IMR-90 (cell line): ENCODE measurements around the gene CYB5D1. TPM values are rescaled to one million over a fixed set of nuclear protein-coding genes. Genes with fewer than 3 reads are reported as not detected.

Experiments used
- ATAC-seq: fragments of 200-7000 bp; cut with Tn5 transposase; 2 replicates; pipeline ENCODE4 v1.9.1; 2020; ENCODE audit warnings: low read depth, mild to moderate bottlenecking, moderate library complexity
- BruUV-seq: library from RNA; stranded (reverse); fragments of 400-500 nt; replicated peaks from 2 replicates; lab custom pipeline; 2021; lab: Mats Ljungman, UMichigan
- CTCF ChIA-PET: fragments of 300-600 bp; formaldehyde crosslinking; extraction: SDS; loops from one replicate; lab custom pipeline; 2021; ENCODE audit warnings: antibody characterized with exemption; lab: Yijun Ruan, JAX
- POLR2A ChIA-PET: fragments of 300-600 bp; sonication (Branson Sonifier 250); formaldehyde crosslinking; loops from one replicate; lab custom pipeline; 2022; ENCODE audit warnings: antibody characterized with exemption; ENCODE audit not compliant: unreplicated experiment; lab: Charles Lee
- DNase-seq: peaks from one replicate; pipeline ENCODE4 v3.0.0; 2013
- H2AFZ ChIP-seq: replicated peaks from 2 replicates; pipeline ENCODE3; 2013; ENCODE audit warnings: low read length, mild to moderate bottlenecking; ENCODE audit not compliant: poor library complexity
- H2AK5ac ChIP-seq: 2 replicates; pipeline ENCODE4 v1.6.1; 2013; ENCODE audit warnings: low read depth, low read length, inconsistent platforms
- H2AK9ac ChIP-seq: replicated peaks from 2 replicates; pipeline ENCODE3; 2013; ENCODE audit warnings: mild to moderate bottlenecking, low read depth, low read length, moderate library complexity; ENCODE audit not compliant: poor library complexity
- H2BK120ac ChIP-seq: 2 replicates; pipeline ENCODE4 v1.6.1; 2013; ENCODE audit warnings: low read depth, low read length, inconsistent platforms
- H2BK15ac ChIP-seq: 3 replicates; pipeline ENCODE4 v1.6.1; 2013; ENCODE audit warnings: low read depth, low read length, inconsistent platforms
- H2BK20ac ChIP-seq: 2 replicates; pipeline ENCODE4 v1.6.1; 2013; ENCODE audit warnings: low read depth, mild to moderate bottlenecking, inconsistent platforms, low read length, moderate library complexity
- H2BK5ac ChIP-seq: 2 replicates; pipeline ENCODE4 v1.6.1; 2013; ENCODE audit warnings: mild to moderate bottlenecking, low read depth, low read length, inconsistent platforms; ENCODE audit not compliant: poor library complexity, severe bottlenecking
- H3K14ac ChIP-seq: replicated peaks from 2 replicates; pipeline ENCODE4 v1.6.1; 2013; ENCODE audit warnings: low read depth, low read length, inconsistent platforms
- H3K18ac ChIP-seq: 2 replicates; pipeline ENCODE4 v1.6.1; 2013; ENCODE audit warnings: low read depth, low read length, control low read depth
- H3K23ac ChIP-seq: 2 replicates; pipeline ENCODE4 v1.6.1; 2013; ENCODE audit warnings: low read depth, low read length, inconsistent platforms
- H3K27ac ChIP-seq: 2 replicates; pipeline ENCODE4 v1.5.1; 2013; ENCODE audit warnings: mild to moderate bottlenecking, control low read depth, low read length; ENCODE audit not compliant: insufficient read depth
- H3K27me3 ChIP-seq: 2 replicates; pipeline ENCODE4 v1.6.1; 2013; ENCODE audit warnings: low read length; ENCODE audit not compliant: control insufficient read depth, insufficient read depth
- H3K36me3 ChIP-seq: 2 replicates; pipeline ENCODE4 v1.6.1; 2013; ENCODE audit warnings: low read length, mixed read lengths; ENCODE audit not compliant: control insufficient read depth, insufficient read depth
- H3K4ac ChIP-seq: 2 replicates; pipeline ENCODE4 v1.6.1; 2013; ENCODE audit warnings: low read depth, low read length, inconsistent platforms
- H3K4me1 ChIP-seq: 2 replicates; pipeline ENCODE4 v1.6.1; 2013; ENCODE audit warnings: low read length, mixed read lengths; ENCODE audit not compliant: control insufficient read depth, insufficient read depth
- H3K4me2 ChIP-seq: 2 replicates; pipeline ENCODE4 v1.6.1; 2013; ENCODE audit warnings: low read depth, mild to moderate bottlenecking, control low read depth, low read length, moderate library complexity
- H3K4me3 ChIP-seq: 2 replicates; pipeline ENCODE4 v1.5.1; 2013; ENCODE audit warnings: low read depth, mild to moderate bottlenecking, control low read depth, low read length, moderate library complexity; ENCODE audit not compliant: insufficient read depth
- H3K56ac ChIP-seq: 2 replicates; pipeline ENCODE4 v1.6.1; 2013; ENCODE audit warnings: low read length, inconsistent platforms; ENCODE audit not compliant: insufficient read depth; ENCODE audit errors: extremely low read depth
- H3K79me1 ChIP-seq, 2 experiments: 2 replicates each; pipeline ENCODE4 v1.6.1; 2013; ENCODE audit warnings: low read length in 2 of 2, inconsistent platforms in 1 of 2, low read depth in 1 of 2
- H3K9ac ChIP-seq: 2 replicates; pipeline ENCODE4 v1.6.1; 2013; ENCODE audit warnings: low read depth, low read length, control low read depth
- H3K9me1 ChIP-seq: 2 replicates; pipeline ENCODE4 v1.6.1; 2013; ENCODE audit warnings: low read length, inconsistent platforms; ENCODE audit not compliant: insufficient read depth
- H3K9me3 ChIP-seq: 2 replicates; pipeline ENCODE4 v1.6.1; 2013; ENCODE audit warnings: low read length; ENCODE audit not compliant: control insufficient read depth, insufficient read depth
- H4K20me1 ChIP-seq: 2 replicates; pipeline ENCODE4 v1.6.1; 2013; ENCODE audit warnings: low read length, inconsistent platforms; ENCODE audit not compliant: insufficient read depth
- H4K5ac ChIP-seq: 2 replicates; pipeline ENCODE4 v1.6.1; 2013; ENCODE audit warnings: mild to moderate bottlenecking, low read depth, low read length, control low read depth
- H4K8ac ChIP-seq, 2 experiments: 2 replicates each; pipeline ENCODE4 v1.6.1; 2013; ENCODE audit warnings: low read depth in 2 of 2, low read length in 2 of 2, control low read depth in 1 of 2, inconsistent platforms in 1 of 2
- H4K91ac ChIP-seq: 2 replicates; pipeline ENCODE4 v1.6.1; 2013; ENCODE audit warnings: low read depth, low read length, inconsistent platforms; ENCODE audit not compliant: insufficient read depth
- BHLHE40 ChIP-seq: fragments of 150-350 bp; IDR thresholded peaks from 2 replicates; pipeline ENCODE4 v1.6.1; 2016; ENCODE audit warnings: mild to moderate bottlenecking, low read depth, low read length
- CHD1 ChIP-seq: IDR thresholded peaks from 2 replicates; pipeline ENCODE4 v1.6.1; 2012; ENCODE audit warnings: low read depth, low read length, improper control_type of control experiment
- CTCF ChIP-seq: conservative IDR thresholded peaks from 2 replicates; pipeline ENCODE4 v1.5.1; 2012; ENCODE audit warnings: mild to moderate bottlenecking, low read depth, low read length, improper control_type of control experiment
- FOS ChIP-seq: fragments of 150-350 bp; IDR thresholded peaks from 2 replicates; pipeline ENCODE4 v1.6.1; 2016; ENCODE audit warnings: low read depth, low read length
- MAFK ChIP-seq: IDR thresholded peaks from 2 replicates; pipeline ENCODE4 v1.6.1; 2012; ENCODE audit warnings: low read depth, low read length, improper control_type of control experiment
- MAZ ChIP-seq: IDR thresholded peaks from 2 replicates; pipeline ENCODE4 v1.6.1; 2012; ENCODE audit warnings: low read depth, mild to moderate bottlenecking, low read length, improper control_type of control experiment, moderate library complexity, borderline replicate concordance
- MXI1 ChIP-seq: IDR thresholded peaks from 2 replicates; pipeline ENCODE4 v1.6.1; 2012; ENCODE audit warnings: low read depth, mild to moderate bottlenecking, low read length, moderate library complexity, borderline replicate concordance
- NFE2L2 ChIP-seq: fragments of 150-350 bp; IDR thresholded peaks from 2 replicates; pipeline ENCODE4 v1.6.1; 2016; ENCODE audit warnings: low read depth, mild to moderate bottlenecking, low read length
- POLR2A ChIP-seq: IDR thresholded peaks from 2 replicates; pipeline ENCODE4 v1.6.1; 2012; ENCODE audit warnings: mild to moderate bottlenecking, low read depth, low read length
- RAD21 ChIP-seq: IDR thresholded peaks from 2 replicates; pipeline ENCODE4 v1.6.1; 2012; ENCODE audit warnings: low read length, improper control_type of control experiment
- RCOR1 ChIP-seq: IDR thresholded peaks from 2 replicates; pipeline ENCODE4 v1.6.1; 2012; ENCODE audit warnings: mild to moderate bottlenecking, low read length, improper control_type of control experiment; ENCODE audit not compliant: insufficient replicate concordance
- RFX5 ChIP-seq: IDR thresholded peaks from 2 replicates; pipeline ENCODE4 v1.8.0; 2012; ENCODE audit warnings: low read depth, mild to moderate bottlenecking, low read length, moderate library complexity
- SMC3 ChIP-seq: fragments of 150-350 bp; IDR thresholded peaks from 2 replicates; pipeline ENCODE4 v1.6.1; 2016; ENCODE audit warnings: low read depth, mild to moderate bottlenecking, antibody characterized with exemption, low read length, moderate library complexity
- WGBS, 2 experiments: methylation state at CpG; one replicate each; pipeline versions ENCODE4 v1.1.5 to v1.1.7; 2013; ENCODE audit warnings: missing lambda C conversion rate in 2 of 2; ENCODE audit not compliant: insufficient read length in 1 of 2; ENCODE audit errors: extremely low coverage in 2 of 2; 5-methylcytosine and 5-hydroxymethylcytosine counted together
- dilution Hi-C: fragments of 300-500 bp; cut with HindIII; formaldehyde crosslinking; loops from one replicate; pipeline ENCODE4 v1.14.3; 2018; ENCODE audit warnings: low sequenced_read_pairs; ENCODE audit not compliant: unreplicated experiment
- in situ Hi-C: fragments of 300-500 bp; cut with MboI; formaldehyde crosslinking; loops from 3 replicates; pipeline ENCODE4 v1.14.3; 2019; ENCODE audit warnings: low sequenced_read_pairs, inconsistent platforms, mixed read lengths
- intact Hi-C: fragments of 100-400 bp; cut with micrococcal nuclease; formaldehyde crosslinking; loops from 2 replicates; pipeline ENCODE4 v1.10.0; 2022
- polyA plus RNA-seq, 3 experiments: library from polyadenylated mRNA; depleted of rRNA; stranded (reverse); fragments of >200 nt; gene quantifications; 2 replicates each; pipeline ENCODE4 v1.2.3, GENCODE V29; 2012; ENCODE audit warnings: low replicate concordance in 1 of 3
- total RNA-seq: library from RNA; depleted of rRNA; stranded (reverse); fragments of >200 nt; gene quantifications from 2 replicates; pipeline ENCODE4 v1.2.3, GENCODE V29; 2012
- TF ChIP-seq, protein P1 (sequence below): fragments of 150-350 bp; IDR thresholded peaks from 2 replicates; pipeline ENCODE4 v1.6.1; 2016; ENCODE audit warnings: low read depth, mild to moderate bottlenecking, low read length, moderate library complexity, borderline replicate concordance
- TF ChIP-seq, protein P2 (sequence below): fragments of 150-350 bp; IDR thresholded peaks from 2 replicates; pipeline ENCODE4 v1.6.1; 2017; ENCODE audit warnings: mild to moderate bottlenecking, antibody characterized with exemption, low read length, low read depth

Gene CYB5D1
- total and polyA plus RNA-seq, 2 of the 4 experiments (the other 2 are of a cell fraction): 8.8 to 10.8 TPM

DNA sequence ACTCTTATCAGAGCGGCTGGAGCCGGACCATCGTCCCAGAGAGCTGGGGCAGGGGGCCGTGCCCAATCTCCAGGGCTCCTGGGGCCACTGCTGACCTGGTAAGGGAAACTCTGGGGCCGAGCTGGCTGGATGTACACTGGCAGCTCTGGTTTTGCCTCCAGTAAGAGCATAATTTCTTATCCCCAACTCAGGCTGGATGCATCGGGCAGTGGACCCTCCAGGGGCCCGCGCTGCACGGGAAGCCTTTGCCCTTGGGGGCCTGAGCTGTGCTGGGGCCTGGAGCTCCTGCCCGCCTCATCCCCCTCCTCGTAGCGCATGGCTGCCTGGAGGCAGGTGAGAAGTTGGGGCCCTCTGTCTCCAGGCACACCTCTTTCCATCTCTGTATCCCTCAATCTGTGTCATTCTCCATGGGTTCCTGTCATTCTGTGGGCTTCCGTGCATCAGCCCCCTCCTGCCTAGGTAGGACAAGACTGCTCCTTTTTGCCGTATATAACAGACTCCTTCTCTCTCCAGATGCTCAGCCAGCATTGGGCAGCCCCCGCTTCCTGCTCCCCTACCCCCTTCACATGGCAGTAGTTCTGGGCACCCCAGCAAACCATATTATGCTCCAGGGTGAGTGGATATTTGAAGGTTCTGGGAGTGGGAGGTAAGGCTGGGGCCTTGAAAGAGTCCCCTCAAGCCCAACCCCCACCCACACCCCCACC lies 12.3 kb upstream of the CYB5D1 start:
- H4K20me1 ChIP-seq: peaks cover 61% of the 10 kb centered on the region
- no peak overlapping the region; the same call in 1 of the 2 replicates for H3K27ac ChIP-seq
- in situ Hi-C loops (no loop called here), intact Hi-C loops (loop anchor here (2.0 kb wide), 1 partner anchor 99 kb away; no protein-coding TSS in a partner anchor), dilution Hi-C loops (no loop called here)
- H3K9me1 ChIP-seq: no peaks in the 10 kb centered on the region; the same call in 1 of the 2 replicates
- no peak overlapping the region for H2BK5ac ChIP-seq
- no peak overlapping the region for H3K4me3 ChIP-seq
- peak overlapping the region; percentile 62 for H2AK9ac ChIP-seq
- H3K36me3 ChIP-seq: peaks cover 43% of the 10 kb centered on the region
- H3K9me3 ChIP-seq: no peaks in the 10 kb centered on the region
- WGBS, 2 experiments: 83% methylated on average over 2 of the region's 15 CpGs; no CpG with 5 or more reads in 1 of the 2 experiments
- TF ChIP-seq NFE2L2 (no peak), CTCF (no peak), FOS (no peak), MAZ (no peak), CHD1 (no peak), SMC3 (no peak), MAFK (no peak), RFX5 (no peak), RCOR1 (no peak), RAD21 (no peak), MXI1 (no peak), BHLHE40 (no peak), POLR2A (no peak)
- TF ChIP-seq, protein P1, sequence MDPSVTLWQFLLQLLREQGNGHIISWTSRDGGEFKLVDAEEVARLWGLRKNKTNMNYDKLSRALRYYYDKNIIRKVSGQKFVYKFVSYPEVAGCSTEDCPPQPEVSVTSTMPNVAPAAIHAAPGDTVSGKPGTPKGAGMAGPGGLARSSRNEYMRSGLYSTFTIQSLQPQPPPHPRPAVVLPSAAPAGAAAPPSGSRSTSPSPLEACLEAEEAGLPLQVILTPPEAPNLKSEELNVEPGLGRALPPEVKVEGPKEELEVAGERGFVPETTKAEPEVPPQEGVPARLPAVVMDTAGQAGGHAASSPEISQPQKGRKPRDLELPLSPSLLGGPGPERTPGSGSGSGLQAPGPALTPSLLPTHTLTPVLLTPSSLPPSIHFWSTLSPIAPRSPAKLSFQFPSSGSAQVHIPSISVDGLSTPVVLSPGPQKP: no peak
- TF ChIP-seq, protein P2, sequence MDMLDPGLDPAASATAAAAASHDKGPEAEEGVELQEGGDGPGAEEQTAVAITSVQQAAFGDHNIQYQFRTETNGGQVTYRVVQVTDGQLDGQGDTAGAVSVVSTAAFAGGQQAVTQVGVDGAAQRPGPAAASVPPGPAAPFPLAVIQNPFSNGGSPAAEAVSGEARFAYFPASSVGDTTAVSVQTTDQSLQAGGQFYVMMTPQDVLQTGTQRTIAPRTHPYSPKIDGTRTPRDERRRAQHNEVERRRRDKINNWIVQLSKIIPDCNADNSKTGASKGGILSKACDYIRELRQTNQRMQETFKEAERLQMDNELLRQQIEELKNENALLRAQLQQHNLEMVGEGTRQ: no peak
- H3K79me1 ChIP-seq: peaks cover 12 to 54% of the 10 kb centered on the region in 2 experiments
- H3K23ac ChIP-seq: no peak overlapping the region
- BruUV-seq: no TSS peak
- H3K18ac ChIP-seq: no peak overlapping the region
- H3K4me2 ChIP-seq: peak overlapping the region; percentile 69
- no peak overlapping the region for H3K56ac ChIP-seq
- no peak overlapping the region for H3K4ac ChIP-seq
- no peak overlapping the region for H2BK20ac ChIP-seq
- no peak overlapping the region for H4K91ac ChIP-seq
- no peak overlapping the region for H2AFZ ChIP-seq
- H2AK5ac ChIP-seq: no peak overlapping the region
- H2BK120ac ChIP-seq: no peak overlapping the region
- H3K27me3 ChIP-seq: no peaks in the 10 kb centered on the region
- no peak overlapping the region for H2BK15ac ChIP-seq
- ATAC-seq (no peak), DNase-seq (no peak)
- H3K14ac ChIP-seq: no peak overlapping the region
- CTCF ChIA-PET: interaction anchor here (0.7 to 0.8 kb wide), 2 partner anchors 10 to 12 kb away, joined by 3 to 4 read pairs; partner anchors contain the start of gene NAA38
- POLR2A ChIA-PET: no interaction called here
- H4K8ac ChIP-seq: no peak overlapping the region
- no peak overlapping the region for H3K9ac ChIP-seq
- no peak overlapping the region for H4K5ac ChIP-seq
- peaks cover 13% of the 10 kb centered on the region for H3K4me1 ChIP-seq
